Cerebellar nuclear complex (tissue), 1 donor: ENCODE measurements around the gene POU5F1.
"Not testable (repeated sequence)": the region's sequence is repeated elsewhere in the genome, so short reads cannot be mapped to it uniquely, and the experiment has no call there.

ENCODE experiments used
- DNase-seq, 2 experiments: peaks; one replicate each; lab custom pipeline; 2025; lab: John Stamatoyannopoulos, UW

Gene POU5F1

GRCh38 chr6:31165986-31166385 lies 4.5 kb downstream of the POU5F1 start:
- no peak for DNase-seq

DNA sequence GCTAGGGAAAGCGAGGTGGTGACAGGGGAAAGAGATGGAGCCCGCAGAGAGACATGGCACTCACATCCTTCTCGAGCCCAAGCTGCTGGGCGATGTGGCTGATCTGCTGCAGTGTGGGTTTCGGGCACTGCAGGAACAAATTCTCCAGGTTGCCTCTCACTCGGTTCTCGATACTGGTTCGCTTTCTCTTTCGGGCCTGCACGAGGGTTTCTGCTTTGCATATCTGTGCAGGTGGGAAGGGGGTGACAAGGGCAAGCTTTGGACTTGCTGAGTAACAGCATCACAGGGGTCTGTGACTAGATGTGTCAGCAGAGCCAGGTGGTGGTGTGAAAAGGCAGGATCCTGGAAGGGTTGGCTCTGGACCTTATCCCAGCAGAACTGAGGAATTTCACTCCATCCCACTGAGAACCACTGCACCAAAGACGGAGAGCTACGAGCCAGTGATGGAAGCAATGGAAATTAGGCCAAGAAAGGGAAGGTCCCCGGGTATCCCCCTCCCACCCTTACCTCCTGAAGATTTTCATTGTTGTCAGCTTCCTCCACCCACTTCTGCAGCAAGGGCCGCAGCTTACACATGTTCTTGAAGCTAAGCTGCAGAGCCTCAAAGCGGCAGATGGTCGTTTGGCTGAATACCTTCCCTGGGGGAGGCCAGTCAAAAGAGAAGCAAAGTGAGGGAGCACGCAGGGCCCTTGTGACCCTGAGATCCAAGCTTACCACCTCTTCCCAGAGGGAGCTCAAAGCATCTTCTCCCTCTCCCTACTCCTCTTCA lies 5.2 kb downstream of the POU5F1 start:
- not testable (repeated sequence) for DNase-seq

DNA sequence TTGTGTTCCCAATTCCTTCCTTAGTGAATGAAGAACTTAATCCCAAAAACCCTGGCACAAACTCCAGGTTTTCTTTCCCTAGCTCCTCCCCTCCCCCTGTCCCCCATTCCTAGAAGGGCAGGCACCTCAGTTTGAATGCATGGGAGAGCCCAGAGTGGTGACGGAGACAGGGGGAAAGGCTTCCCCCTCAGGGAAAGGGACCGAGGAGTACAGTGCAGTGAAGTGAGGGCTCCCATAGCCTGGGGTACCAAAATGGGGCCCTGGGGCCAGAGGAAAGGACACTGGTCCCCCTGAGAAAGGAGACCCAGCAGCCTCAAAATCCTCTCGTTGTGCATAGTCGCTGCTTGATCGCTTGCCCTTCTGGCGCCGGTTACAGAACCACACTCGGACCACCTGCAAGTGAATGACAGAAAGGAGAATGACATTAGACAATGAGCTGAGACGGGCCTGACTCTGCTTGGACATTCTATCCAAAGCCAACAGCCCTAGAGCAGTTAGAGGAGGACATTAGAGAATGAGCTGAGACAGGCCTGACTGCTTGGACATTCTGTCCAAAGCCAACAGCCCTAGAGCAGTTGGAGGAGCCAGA lies 5.9 kb downstream of the POU5F1 start:
- DNase-seq: not testable (repeated sequence)

GRCh38 chr6:31163922-31164321 lies 6.6 kb downstream of the POU5F1 start:
- DNase-seq: no peak

DNA sequence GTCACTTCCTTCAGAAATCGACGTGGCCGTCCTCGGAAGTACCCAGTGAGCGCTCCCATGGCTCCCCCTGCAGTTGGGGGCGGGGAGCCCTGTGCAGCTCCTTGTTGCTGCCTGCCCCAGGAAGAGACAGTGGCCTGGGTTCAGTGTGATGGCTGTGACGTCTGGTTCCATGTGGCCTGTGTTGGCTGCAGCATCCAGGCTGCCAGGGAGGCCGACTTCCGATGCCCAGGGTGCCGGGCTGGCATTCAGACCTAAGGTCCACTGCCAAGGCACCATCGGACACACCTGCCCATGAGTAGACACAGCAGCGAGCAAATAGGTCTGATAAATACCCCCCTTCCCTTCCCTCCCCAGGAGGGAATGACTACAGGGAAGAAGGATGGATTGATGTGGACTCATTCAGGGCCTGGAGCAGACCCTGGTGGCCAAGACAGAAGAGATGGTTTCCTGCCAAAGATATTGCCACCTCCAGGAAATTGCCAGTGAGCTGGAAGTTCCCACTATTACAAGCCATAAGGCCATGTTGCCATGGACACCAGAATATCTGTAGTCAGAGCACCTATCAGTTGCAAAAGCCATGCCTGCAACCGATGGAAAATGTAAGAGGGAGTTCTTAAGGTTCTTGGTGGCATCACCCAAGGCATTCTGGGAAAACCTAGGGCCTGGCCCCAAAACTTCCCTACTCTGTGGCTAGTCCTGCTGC lies 7.9 kb downstream of the POU5F1 start:
- DNase-seq: no peak

GRCh38 chr6:31161216-31162126 lies 9.0 kb downstream of the POU5F1 start:
- no peak for DNase-seq

- DNase-seq: no peak
Observed at GRCh38 chr6:31158863-31159855, 11.3 kb downstream of the POU5F1 start.

- DNase-seq: peak; percentile 85 to 97
Observed at GRCh38 chr6:31158140-31158862, 12.2 kb downstream of the POU5F1 start, which contains the start of gene TCF19. Gene TCF19 (plus strand): TSS chr6:31158589. CDS start chr6:31159470, 881 bp downstream.

DNA sequence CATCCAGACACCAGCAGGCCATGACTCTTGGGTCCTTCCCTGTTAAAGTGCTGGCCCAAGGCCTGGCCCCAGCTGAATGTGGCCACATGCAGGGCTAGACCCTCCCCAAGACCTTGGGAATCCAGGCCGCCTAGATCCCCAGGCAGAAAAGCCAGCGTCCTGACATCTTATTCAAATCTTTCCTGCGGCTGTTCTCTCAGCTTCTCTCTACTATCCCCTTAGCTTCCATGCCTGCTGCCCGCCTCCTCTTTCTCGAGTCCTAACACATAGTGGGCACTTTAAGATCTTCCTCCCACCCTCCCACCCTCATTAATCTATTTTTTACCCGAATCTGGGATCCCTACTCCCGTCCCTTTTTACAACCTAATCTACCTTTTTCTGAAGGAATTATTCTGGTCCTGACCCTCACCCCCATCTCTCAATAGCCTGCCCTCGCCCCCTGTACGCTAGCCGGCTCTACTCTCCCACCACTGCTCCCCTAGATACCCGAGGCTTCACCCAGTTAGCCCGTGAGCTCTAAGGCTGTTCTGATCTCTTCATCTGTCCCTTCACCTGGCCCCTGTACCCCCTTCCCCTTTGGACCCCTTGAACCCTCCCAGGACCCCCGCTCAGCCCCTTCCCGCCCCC lies 12.9 kb downstream of the POU5F1 start, which contains the start of gene CCHCR1:
Gene CCHCR1 (minus strand): TSS at position 290 of the 627 bp plus-strand sequence. CDS start 202 bp downstream, at position 88.
- DNase-seq: no peak

GRCh38 chr6:31156641-31157040 lies 13.8 kb downstream of the POU5F1 start:
- DNase-seq: no peak

GRCh38 chr6:31154436-31154835 lies 16.0 kb downstream of the POU5F1 start:
- no peak for DNase-seq

DNA sequence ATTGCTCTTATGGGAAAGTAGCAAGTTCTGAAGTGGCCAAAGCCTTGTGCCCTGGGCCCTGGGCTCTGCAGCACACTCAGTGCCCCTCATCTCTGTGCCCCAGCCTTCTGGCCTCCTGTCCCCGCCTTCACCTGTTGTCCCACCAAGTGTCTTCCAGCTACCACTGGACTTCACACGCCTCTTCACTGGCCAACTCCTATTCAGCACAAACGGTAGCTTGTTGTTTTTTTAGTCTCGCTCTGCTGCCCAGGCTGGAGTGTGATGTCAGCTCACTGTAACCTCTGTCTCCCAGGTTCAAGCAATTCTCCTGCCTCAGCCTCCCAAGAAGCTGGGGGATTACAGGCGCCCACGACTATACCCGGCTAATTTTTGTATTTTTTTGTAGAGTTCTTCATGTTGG lies 17.7 kb downstream of the POU5F1 start:
- DNase-seq: no peak

- no peak for DNase-seq
Observed at GRCh38 chr6:31149827-31150447, 20.5 kb downstream of the POU5F1 start.

GRCh38 chr6:31145386-31145785 lies 25.1 kb downstream of the POU5F1 start:
- DNase-seq: no peak

- no peak for DNase-seq
Observed at GRCh38 chr6:31144970-31145340, 25.5 kb downstream of the POU5F1 start.

- DNase-seq: no peak
Observed at GRCh38 chr6:31144296-31144969, 26.0 kb downstream of the POU5F1 start.

- no peak for DNase-seq
Observed at GRCh38 chr6:31143148-31143547, 27.3 kb downstream of the POU5F1 start.

DNA sequence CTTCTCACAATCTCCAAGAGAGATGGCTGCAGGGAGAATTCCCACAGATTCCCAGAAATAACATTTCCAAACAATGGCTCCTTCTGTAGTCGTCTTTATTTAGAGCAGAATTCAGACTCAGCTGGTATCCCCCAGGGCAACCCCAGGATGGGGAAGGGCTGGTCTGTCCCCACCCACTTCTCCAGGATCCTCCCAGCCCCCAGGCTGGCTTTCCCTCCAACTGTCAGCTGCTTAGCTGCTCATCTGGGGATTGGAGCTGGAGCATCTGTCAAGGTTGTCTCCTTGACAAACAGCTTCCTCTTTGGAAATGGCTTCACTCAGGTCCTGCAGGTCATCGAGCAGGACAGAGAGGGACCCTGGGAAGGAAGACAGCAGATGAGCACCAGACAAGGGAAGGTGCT lies 28.1 kb downstream of the POU5F1 start:
- DNase-seq: no peak
